GM12892 (cell line): Measurements from ENCODE around the gene MRPL34.

Source experiments
- POLR2A ChIP-seq: IDR thresholded peaks from 2 replicates; pipeline ENCODE4 v1.6.1; 2011; ENCODE audit warnings: low read depth, low read length, control low read depth
- POLR2AphosphoS5 ChIP-seq: IDR thresholded peaks from 2 replicates; pipeline ENCODE4 v1.6.1; 2011; ENCODE audit warnings: low read depth, low read length, control low read depth
- TAF1 ChIP-seq: IDR thresholded peaks from 2 replicates; pipeline ENCODE4 v1.6.1; 2011; ENCODE audit warnings: low read depth, mild to moderate bottlenecking, control low read depth, low read length, borderline replicate concordance

GRCh38 chr19:17309198-17309964 is 3.7 kb downstream of the MRPL34 start, which contains the start of gene DDA1:
- peak; percentile 74; the same call in 1 of the 2 replicates for TF ChIP-seq POLR2A
- TF ChIP-seq POLR2AphosphoS5, result peak; percentile 70; the same call in 1 of the 2 replicates
- peak; percentile 59; the same call in 1 of the 2 replicates for TF ChIP-seq TAF1
